H9 (cell line): Measurements from ENCODE around the gene PLS1. TPM values are rescaled to one million over a fixed set of nuclear protein-coding genes. Genes with fewer than 3 reads are reported as not detected.

Experiments
- DNase-seq: peaks from one replicate; pipeline ENCODE4 v3.0.0-alpha.2; 2017
- H2AFZ ChIP-seq: one replicate; pipeline ENCODE4 v1.6.1; 2013; ENCODE audit warnings: mild to moderate bottlenecking, low read length, control low read depth, moderate library complexity
- H2AK5ac ChIP-seq: 2 replicates; pipeline ENCODE4 v1.6.1; 2013; ENCODE audit warnings: low read length, control low read depth, mixed read lengths; ENCODE audit not compliant: insufficient read length
- H2BK120ac ChIP-seq: one replicate; pipeline ENCODE4 v1.6.1; 2013; ENCODE audit warnings: low read depth, mild to moderate bottlenecking, low read length, control low read depth, inconsistent platforms; ENCODE audit not compliant: poor library complexity, severe bottlenecking
- H2BK12ac ChIP-seq: 2 replicates; pipeline ENCODE4 v1.6.1; 2013; ENCODE audit warnings: low read length, control low read depth, mixed read lengths, low read depth; ENCODE audit not compliant: insufficient read length
- H2BK15ac ChIP-seq: 2 replicates; pipeline ENCODE4 v1.6.1; 2013; ENCODE audit warnings: low read depth, low read length, control low read depth
- H2BK20ac ChIP-seq: one replicate; pipeline ENCODE4 v1.6.1; 2013; ENCODE audit warnings: low read depth, mild to moderate bottlenecking, low read length, control low read depth, inconsistent platforms; ENCODE audit not compliant: poor library complexity, severe bottlenecking
- H2BK5ac ChIP-seq: 2 replicates; pipeline ENCODE4 v1.6.1; 2013; ENCODE audit warnings: low read length, control low read depth, mixed read lengths; ENCODE audit not compliant: insufficient read length
- H3K14ac ChIP-seq: 2 replicates; pipeline ENCODE4 v1.6.1; 2013; ENCODE audit warnings: low read length, control low read depth; ENCODE audit not compliant: insufficient read depth
- H3K18ac ChIP-seq: 2 replicates; pipeline ENCODE4 v1.6.1; 2013; ENCODE audit warnings: low read depth, mild to moderate bottlenecking, mixed read lengths, low read length, control low read depth; ENCODE audit not compliant: insufficient read length
- H3K23ac ChIP-seq: 2 replicates; pipeline ENCODE4 v1.6.1; 2013; ENCODE audit warnings: low read length, control low read depth, mixed read lengths, low read depth; ENCODE audit not compliant: insufficient read length
- H3K23me2 ChIP-seq: 2 replicates; pipeline ENCODE4 v1.6.1; 2013; ENCODE audit warnings: low read depth, mild to moderate bottlenecking, mixed read lengths, low read length, control low read depth; ENCODE audit not compliant: insufficient read length, poor library complexity, severe bottlenecking
- H3K27ac ChIP-seq: 2 replicates; pipeline ENCODE4 v1.5.1; 2013; ENCODE audit warnings: low read length, control low read depth, mixed read lengths, low read depth; ENCODE audit not compliant: insufficient read length
- H3K27me3 ChIP-seq: 2 replicates; pipeline ENCODE4 v1.6.1; 2013; ENCODE audit warnings: low read length, control low read depth, inconsistent platforms; ENCODE audit not compliant: insufficient read depth
- H3K4ac ChIP-seq: 2 replicates; pipeline ENCODE4 v1.6.1; 2013; ENCODE audit warnings: low read depth, mild to moderate bottlenecking, control low read depth, inconsistent platforms, low read length, moderate library complexity
- H3K4me1 ChIP-seq: 2 replicates; pipeline ENCODE4 v1.6.1; 2013; ENCODE audit warnings: low read length, control low read depth, inconsistent platforms; ENCODE audit not compliant: insufficient read depth
- H3K4me2 ChIP-seq: 2 replicates; pipeline ENCODE4 v1.6.1; 2013; ENCODE audit warnings: low read length, control low read depth, mixed read lengths; ENCODE audit not compliant: insufficient read length, insufficient read depth
- H3K56ac ChIP-seq: 2 replicates; pipeline ENCODE4 v1.6.1; 2013; ENCODE audit warnings: low read depth, mild to moderate bottlenecking, mixed read lengths, low read length, control low read depth; ENCODE audit not compliant: insufficient read length
- H3K79me1 ChIP-seq: 2 replicates; pipeline ENCODE4 v1.6.1; 2013; ENCODE audit warnings: low read depth, mild to moderate bottlenecking, moderate library complexity, low read length, control low read depth, inconsistent platforms; ENCODE audit not compliant: insufficient read depth, poor library complexity, severe bottlenecking
- H3K79me2 ChIP-seq: 2 replicates; pipeline ENCODE4 v1.6.1; 2013; ENCODE audit warnings: low read length, control low read depth, inconsistent platforms; ENCODE audit not compliant: insufficient read depth
- H3K9ac ChIP-seq: 2 replicates; pipeline ENCODE4 v1.6.1; 2013; ENCODE audit warnings: low read length, control low read depth, mixed read lengths; ENCODE audit not compliant: insufficient read length; ENCODE audit errors: extremely low read depth
- H3K9me3 ChIP-seq: one replicate; pipeline ENCODE4 v1.6.1; 2013; ENCODE audit warnings: low read depth, low read length, inconsistent platforms; ENCODE audit not compliant: control insufficient read depth
- H3T11ph ChIP-seq: one replicate; pipeline ENCODE4 v1.6.1; 2013; ENCODE audit warnings: mild to moderate bottlenecking, low read length, control low read depth, inconsistent platforms
- H4K20me1 ChIP-seq: one replicate; pipeline ENCODE4 v1.6.1; 2013; ENCODE audit not compliant: control insufficient read depth, insufficient read length, insufficient read depth
- H4K5ac ChIP-seq: 2 replicates; pipeline ENCODE4 v1.6.1; 2013; ENCODE audit warnings: low read depth, mild to moderate bottlenecking, mixed read lengths, low read length, control low read depth; ENCODE audit not compliant: insufficient read length
- H4K8ac ChIP-seq: replicated peaks from 2 replicates; pipeline ENCODE4 v1.6.1; 2013; ENCODE audit warnings: low read length, control low read depth, mixed read lengths, low read depth; ENCODE audit not compliant: insufficient read length
- H4K91ac ChIP-seq: 2 replicates; pipeline ENCODE4 v1.6.1; 2013; ENCODE audit warnings: low read depth, mild to moderate bottlenecking, moderate library complexity, mixed read lengths, low read length, control low read depth; ENCODE audit not compliant: insufficient read length
- H3K27ac Mint-ChIP-seq, 3 experiments: 2 replicates in 2 of 3; 3 replicates in 1 of 3; pipeline ENCODE4 v1.8.0; 2020 to 2021; ENCODE audit warnings: mixed read lengths in 3 of 3, mild to moderate bottlenecking in 1 of 3, moderate library complexity in 1 of 3
- H3K27me3 Mint-ChIP-seq: 2 replicates; pipeline ENCODE4 v1.8.0; 2021; ENCODE audit warnings: low read depth, mild to moderate bottlenecking, moderate library complexity, mixed read lengths
- H3K36me3 Mint-ChIP-seq, 3 experiments: 2 replicates in 2 of 3; 3 replicates in 1 of 3; pipeline ENCODE4 v1.8.0; 2020 to 2021; ENCODE audit warnings: low read depth in 3 of 3, mixed read lengths in 3 of 3; ENCODE audit not compliant: insufficient read depth in 1 of 3
- H3K4me1 Mint-ChIP-seq, 2 experiments: 2 replicates each; pipeline ENCODE4 v1.8.0; 2020; ENCODE audit warnings: mixed read lengths in 2 of 2
- H3K4me3 Mint-ChIP-seq, 2 experiments: 2 replicates in 1 of 2; 3 replicates in 1 of 2; pipeline ENCODE4 v1.8.0; 2020 to 2021; ENCODE audit warnings: mild to moderate bottlenecking in 2 of 2, mixed read lengths in 2 of 2, moderate library complexity in 1 of 2
- H3K9me3 Mint-ChIP-seq, 2 experiments: 2 replicates in 1 of 2; 3 replicates in 1 of 2; pipeline ENCODE4 v1.8.0; 2020; ENCODE audit warnings: mild to moderate bottlenecking in 2 of 2, mixed read lengths in 2 of 2, moderate library complexity in 1 of 2
- WGBS: extraction: QIAGEN DNeasy Blood & Tissue Kit; methylation state at CpG from one replicate; pipeline ENCODE4 v1.1.7; 2013; ENCODE audit warnings: missing lambda C conversion rate, low lambda C conversion rate, mixed read lengths; ENCODE audit not compliant: insufficient read length; ENCODE audit errors: extremely low coverage; 5-methylcytosine and 5-hydroxymethylcytosine counted together
- total RNA-seq: library from RNA; stranded (reverse); gene quantifications from 2 replicates; pipeline ENCODE4 v1.2.1, GENCODE V29; 2021
- TF ChIP-seq, protein P1 (sequence below): fragments of 200-600 bp; sonication (generic); conservative IDR thresholded peaks from 3 replicates; pipeline ENCODE4 v1.8.0; 2021; ENCODE audit warnings: antibody characterized with exemption, mild to moderate bottlenecking

Gene PLS1
- total RNA-seq, 1 experiment from 2014 or later = 20.4 TPM

GRCh38 chr3:142597906-142598305 is 1.7 kb downstream of the PLS1 start:
- no peaks in the 10 kb centered on the region for H3K4me1 ChIP-seq
- H3K14ac ChIP-seq = no peak overlapping the region
- no peak overlapping the region for H4K91ac ChIP-seq
- no peak overlapping the region for H4K5ac ChIP-seq
- H3K79me2 ChIP-seq = no peaks in the 10 kb centered on the region
- H3K4ac ChIP-seq = no peak overlapping the region
- no peak overlapping the region for H2BK15ac ChIP-seq
- H3K56ac ChIP-seq = no peak overlapping the region
- DNase-seq = no peak
- no peak overlapping the region for H2BK12ac ChIP-seq
- Mint-ChIP-seq H3K27ac (no peak overlapping the region), H3K27me3 (peaks cover 5% of the 10 kb centered on the region), H3K4me1 (peaks cover 13 to 19% of the 10 kb centered on the region in 2 experiments), H3K9me3 (no peaks in the 10 kb centered on the region), H3K4me3 (peak overlapping the region; percentile 16 to 99; a peak in 4 of 5 replicates), H3K36me3 (peaks cover 10 to 17% (median 13%) of the 10 kb centered on the region in 3 experiments; a peak in 6 of 7 replicates)
- H3K4me2 ChIP-seq = peak overlapping the region; percentile 4
- no peak overlapping the region for H3K23ac ChIP-seq
- no peak overlapping the region for H2AFZ ChIP-seq
- no peak overlapping the region for H2BK120ac ChIP-seq
- TF ChIP-seq, protein P1, sequence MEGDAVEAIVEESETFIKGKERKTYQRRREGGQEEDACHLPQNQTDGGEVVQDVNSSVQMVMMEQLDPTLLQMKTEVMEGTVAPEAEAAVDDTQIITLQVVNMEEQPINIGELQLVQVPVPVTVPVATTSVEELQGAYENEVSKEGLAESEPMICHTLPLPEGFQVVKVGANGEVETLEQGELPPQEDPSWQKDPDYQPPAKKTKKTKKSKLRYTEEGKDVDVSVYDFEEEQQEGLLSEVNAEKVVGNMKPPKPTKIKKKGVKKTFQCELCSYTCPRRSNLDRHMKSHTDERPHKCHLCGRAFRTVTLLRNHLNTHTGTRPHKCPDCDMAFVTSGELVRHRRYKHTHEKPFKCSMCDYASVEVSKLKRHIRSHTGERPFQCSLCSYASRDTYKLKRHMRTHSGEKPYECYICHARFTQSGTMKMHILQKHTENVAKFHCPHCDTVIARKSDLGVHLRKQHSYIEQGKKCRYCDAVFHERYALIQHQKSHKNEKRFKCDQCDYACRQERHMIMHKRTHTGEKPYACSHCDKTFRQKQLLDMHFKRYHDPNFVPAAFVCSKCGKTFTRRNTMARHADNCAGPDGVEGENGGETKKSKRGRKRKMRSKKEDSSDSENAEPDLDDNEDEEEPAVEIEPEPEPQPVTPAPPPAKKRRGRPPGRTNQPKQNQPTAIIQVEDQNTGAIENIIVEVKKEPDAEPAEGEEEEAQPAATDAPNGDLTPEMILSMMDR = no peak
- no peaks in the 10 kb centered on the region for H4K20me1 ChIP-seq
- no CpG with 5 or more reads among the region's 3 CpGs for WGBS
- H3K79me1 ChIP-seq = no peaks in the 10 kb centered on the region
- H3T11ph ChIP-seq = no peak overlapping the region
- H3K18ac ChIP-seq = no peak overlapping the region
- H2BK5ac ChIP-seq = no peak overlapping the region
- no peak overlapping the region for H4K8ac ChIP-seq
- no peak overlapping the region for H3K27ac ChIP-seq
- H3K27me3 ChIP-seq = no peaks in the 10 kb centered on the region
- H3K23me2 ChIP-seq = peaks cover 7% of the 10 kb centered on the region
- H3K9me3 ChIP-seq = no peaks in the 10 kb centered on the region
- no peak overlapping the region for H2BK20ac ChIP-seq
- H3K9ac ChIP-seq = no peak overlapping the region
- no peak overlapping the region for H2AK5ac ChIP-seq
